PC-9 (cell line): Measurements from ENCODE around the gene ANKRD1.

ENCODE experiments used
- EZH2 ChIP-seq: fragments of 200-600 bp; sonication (generic); IDR thresholded peaks from 2 replicates; pipeline ENCODE4 v1.8.0; 2017; ENCODE audit warnings: antibody characterized with exemption, low read depth
- TF ChIP-seq, protein P1 (sequence below): fragments of 200-600 bp; sonication (generic); conservative IDR thresholded peaks from 2 replicates; pipeline ENCODE4 v1.6.1; 2017; ENCODE audit warnings: mixed run types, antibody characterized with exemption, mild to moderate bottlenecking, moderate library complexity

- TF ChIP-seq, protein P1, sequence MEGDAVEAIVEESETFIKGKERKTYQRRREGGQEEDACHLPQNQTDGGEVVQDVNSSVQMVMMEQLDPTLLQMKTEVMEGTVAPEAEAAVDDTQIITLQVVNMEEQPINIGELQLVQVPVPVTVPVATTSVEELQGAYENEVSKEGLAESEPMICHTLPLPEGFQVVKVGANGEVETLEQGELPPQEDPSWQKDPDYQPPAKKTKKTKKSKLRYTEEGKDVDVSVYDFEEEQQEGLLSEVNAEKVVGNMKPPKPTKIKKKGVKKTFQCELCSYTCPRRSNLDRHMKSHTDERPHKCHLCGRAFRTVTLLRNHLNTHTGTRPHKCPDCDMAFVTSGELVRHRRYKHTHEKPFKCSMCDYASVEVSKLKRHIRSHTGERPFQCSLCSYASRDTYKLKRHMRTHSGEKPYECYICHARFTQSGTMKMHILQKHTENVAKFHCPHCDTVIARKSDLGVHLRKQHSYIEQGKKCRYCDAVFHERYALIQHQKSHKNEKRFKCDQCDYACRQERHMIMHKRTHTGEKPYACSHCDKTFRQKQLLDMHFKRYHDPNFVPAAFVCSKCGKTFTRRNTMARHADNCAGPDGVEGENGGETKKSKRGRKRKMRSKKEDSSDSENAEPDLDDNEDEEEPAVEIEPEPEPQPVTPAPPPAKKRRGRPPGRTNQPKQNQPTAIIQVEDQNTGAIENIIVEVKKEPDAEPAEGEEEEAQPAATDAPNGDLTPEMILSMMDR: 0 out of 2 replicates have a peak, but pooled peaks have one; percentile 35
- TF ChIP-seq EZH2: no peak
Measured at GRCh38 chr10:90865401-90865800, 55.5 kb downstream of the ANKRD1 start.
